ENCODE data around the gene GIT2.
"Not testable (repeated sequence)": the region's sequence is repeated elsewhere in the genome, so short reads cannot be mapped to it uniquely, and the experiment has no call there.

GIT2 gene

DNA sequence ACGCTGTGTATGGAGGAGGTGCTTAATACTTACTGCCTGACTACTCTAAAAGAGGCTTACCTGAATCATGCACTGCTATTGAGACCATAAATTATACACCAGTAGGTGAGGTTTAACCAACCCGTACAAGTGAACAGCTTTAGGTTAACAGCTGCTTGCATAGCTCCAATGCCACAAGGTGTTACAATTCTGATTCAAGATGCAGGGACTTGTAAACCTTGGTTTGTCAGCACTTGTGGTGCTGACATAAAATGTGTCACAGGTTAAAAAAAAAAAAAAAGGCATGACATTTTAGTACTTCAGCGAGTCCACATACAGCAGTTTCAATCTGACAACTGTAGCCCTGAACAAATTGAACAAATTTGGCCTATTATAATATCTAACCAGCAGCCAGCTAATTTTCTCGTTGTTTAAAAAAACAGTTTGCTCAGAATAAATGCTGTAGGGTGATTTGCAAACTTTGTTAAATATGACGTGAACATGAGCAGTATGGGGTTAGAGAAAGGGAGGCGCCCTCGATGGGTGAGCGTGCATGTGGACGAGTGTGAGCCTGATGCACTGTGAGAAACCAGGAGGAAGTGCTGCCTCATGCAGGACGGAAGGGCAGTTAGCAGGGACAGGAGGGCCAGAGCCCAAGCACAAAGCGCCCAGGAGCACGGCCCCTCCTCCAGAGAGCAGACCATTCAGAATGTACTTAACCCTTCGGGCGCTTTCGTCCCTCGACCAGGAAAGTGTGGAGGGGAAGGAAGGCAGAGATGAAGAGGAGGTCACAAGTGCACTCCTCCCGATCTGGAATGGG lies 51.4 kb downstream of the GIT2 start:
- no peak for DNase-seq

DNA sequence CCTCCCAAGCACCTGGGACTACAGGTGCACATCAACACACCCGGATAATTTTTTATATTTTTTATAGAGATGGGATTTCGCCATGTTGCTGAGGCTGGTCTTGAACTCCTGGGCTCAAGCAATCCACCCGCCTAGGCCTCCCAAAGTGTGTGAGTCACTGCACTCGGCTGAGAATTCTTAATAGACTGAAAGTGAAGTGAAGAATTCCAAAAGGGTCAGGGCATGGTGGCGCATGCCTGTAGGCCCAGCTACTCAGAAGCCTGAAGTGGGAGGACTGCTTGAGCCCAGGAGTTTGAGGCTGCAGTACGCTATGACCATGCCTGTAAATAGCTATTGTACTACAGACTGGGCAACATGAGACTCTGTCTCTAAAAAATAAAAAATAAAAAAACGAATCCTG lies 52.4 kb downstream of the GIT2 start:
- DNase-seq = no peak

DNA sequence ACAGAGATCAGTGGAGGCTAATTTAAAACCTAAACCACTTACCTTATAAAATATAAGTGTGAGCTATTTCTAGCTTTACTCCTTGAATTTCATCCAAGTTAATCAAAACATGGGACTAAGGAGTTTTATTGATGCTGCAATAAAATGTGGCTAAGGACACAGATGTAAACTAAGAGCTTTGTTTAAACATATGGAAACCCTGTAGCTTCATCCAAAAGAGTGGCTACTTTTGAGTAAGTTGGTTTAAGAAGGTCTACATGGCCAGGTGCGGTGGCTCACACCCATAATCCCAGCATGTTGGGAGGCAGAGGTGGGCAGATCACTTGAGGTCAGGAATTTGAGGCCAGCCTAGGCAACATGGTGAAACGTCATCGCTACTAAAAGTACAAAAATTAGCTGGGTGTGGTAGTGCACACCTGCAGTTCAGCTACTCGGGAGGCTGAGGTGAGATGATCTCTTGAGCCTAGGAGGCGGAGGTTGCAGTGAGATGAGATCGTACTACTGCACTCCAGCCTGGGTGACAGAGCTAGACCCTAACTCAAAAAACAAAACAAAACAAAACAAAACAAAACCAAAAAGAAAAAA lies 55.7 kb downstream of the GIT2 start:
- DNase-seq = no peak

DNA sequence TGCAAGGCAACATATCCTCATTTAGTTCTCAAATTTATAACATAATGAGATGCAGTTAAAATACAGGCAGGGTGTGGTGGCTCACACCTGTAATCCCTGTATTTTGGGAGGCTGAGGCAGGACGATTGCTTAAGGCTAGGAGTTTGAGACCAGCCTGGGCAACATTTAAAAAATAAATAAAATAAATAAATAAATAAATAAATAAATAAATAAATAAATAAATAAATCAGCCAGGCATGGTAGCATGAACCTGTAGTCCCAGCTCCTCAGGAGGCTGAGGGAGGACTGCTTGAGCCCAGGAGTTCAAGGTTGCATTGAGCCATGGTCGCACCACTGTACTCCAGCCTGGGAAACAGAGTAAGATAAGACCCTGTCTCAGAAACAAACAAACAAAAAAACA lies 56.7 kb downstream of the GIT2 start:
- DNase-seq = no peak

DNA sequence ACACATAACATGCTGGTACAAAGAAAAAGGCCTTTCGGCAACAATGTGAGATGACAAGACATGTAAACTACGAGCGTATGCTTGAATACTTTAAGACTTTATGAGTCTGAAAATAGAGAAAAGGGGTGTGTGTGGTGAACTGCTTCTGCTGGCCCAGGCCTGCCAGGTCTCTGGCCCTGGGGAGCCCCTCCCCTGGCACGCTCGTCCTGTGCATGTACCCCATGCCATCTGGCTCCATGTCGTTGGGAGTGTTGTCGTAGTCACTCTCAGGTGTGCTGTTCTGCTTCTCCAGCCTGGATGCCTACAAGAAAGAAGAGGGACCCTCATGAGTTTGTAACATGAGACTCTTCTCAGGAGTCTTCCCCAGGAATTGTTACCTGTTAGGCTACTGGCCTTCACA lies 57.2 kb downstream of the GIT2 start:
- no peak for DNase-seq

DNA sequence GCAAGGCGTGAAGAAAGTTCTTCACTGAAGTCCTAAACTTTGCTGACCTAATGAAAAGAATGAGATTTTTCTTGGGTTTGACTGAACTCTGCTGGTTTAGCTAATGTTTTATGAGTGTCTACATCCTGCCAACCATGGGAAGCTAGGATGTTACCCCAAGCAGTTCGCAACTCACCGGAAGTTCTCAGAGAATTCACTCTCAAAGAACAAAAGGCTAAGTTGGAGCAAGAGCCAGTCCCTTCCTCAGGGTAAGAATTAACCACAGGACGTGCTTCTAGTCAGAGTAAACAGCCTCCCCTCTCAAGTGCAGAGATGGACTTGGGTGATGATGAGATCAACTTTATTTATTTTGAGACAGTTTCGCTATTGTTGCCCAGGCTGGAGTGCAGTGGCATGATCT lies 58.8 kb downstream of the GIT2 start:
- DNase-seq = no peak

DNA sequence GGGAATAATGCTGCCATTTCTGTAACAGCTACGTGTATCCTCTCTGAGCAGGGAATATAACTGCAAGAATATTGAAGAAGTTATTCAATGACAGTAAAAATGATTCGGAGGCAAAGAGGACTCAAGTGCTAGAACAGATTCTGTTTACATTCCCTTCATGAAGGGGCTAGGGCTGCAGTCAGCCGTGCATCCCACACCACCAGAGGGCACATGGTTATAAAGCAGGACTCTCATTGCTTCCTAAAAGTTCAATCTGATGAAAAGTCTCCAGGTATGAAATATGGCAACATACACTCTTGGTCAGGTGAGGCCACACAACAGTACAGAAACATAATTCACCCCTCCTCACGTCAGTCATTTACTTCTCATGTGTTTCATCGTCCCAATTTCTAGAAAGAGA lies 62.1 kb downstream of the GIT2 start:
- DNase-seq = no peak

DNA sequence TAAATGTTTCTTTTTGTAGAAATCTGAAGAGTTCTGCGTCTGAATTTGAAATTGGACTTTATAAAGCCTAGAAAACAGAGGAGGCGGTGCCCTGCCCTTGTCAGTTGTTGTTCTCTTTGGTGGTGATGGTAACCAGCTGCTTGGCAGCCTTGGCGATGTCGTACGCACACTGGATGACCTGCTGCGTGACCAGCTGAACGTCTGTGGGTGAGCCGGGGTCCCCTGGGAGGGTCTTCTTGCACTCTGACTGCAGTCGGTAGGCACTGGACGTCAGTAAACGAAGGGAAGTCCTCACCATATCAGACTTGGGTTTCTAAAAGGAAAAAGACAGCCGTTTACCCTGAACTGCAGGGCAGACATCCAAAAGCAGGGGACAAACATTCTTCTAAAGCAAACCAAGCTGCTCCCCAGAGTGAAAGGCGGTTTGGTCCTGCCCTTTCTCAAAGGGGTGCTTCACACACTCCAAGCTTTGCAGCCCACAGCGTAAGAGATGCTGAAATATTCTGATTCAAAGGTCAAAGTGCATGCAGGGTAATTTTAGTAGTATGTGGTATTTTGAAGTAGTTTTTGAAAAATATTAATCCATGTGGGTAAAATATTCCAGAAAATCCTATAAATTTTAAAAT lies 63.2 kb downstream of the GIT2 start:
- DNase-seq = no peak

DNA sequence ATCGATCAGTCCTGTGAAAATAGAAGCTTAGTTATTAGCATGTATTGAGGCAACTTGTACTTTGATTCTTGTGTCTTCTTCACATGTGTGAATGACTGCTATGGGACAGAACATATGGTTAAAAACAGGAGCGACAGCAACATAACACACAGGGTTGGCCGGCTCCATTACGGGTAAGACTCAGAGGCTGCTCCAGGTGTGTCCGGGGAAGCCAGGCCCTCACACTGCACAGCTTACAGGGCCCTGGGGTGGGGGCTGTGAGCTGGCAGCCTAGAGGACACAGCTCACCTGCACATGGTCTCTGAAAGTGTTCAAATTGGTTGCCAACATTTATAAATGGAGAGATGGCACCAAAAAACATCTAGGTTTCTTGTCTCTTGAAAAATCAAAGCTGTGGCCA lies 65.0 kb downstream of the GIT2 start:
- DNase-seq = no peak

DNA sequence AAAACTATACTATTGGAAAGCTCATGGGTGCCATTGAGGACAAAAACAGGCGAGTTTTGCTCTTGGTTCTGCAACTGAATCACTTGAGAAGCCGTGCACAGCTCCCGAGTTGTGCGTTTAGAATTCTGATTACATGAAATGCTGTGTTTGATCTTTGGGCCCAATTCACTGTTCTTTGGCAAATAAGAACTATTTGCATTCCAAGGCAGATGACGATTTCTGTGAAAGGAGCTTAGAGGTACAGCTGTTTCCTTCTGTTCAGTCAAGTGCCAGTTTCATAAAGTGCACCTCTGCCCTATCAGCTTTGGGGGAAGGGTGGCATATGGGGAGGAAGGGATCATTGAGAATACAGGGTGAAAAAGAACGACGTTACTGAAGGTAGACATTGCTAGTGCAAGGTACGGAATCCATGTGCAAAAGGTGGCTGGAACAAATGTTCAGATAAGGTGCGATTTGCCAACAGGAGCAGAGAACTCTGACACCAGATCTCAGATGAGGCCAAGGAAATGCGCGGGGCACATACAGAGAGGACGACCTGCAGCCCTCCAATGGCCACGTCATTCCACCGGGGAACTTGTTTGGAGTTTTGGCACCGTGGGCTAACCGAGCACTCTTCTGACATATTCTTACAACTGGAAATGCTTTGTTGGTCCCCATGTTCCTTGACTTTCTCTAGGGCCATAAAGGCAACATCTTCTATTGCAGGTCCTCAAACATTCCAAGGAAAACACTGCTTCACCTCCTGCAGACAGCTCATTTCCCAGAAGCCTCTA lies 66.0 kb downstream of the GIT2 start:
- no peak for DNase-seq

DNA sequence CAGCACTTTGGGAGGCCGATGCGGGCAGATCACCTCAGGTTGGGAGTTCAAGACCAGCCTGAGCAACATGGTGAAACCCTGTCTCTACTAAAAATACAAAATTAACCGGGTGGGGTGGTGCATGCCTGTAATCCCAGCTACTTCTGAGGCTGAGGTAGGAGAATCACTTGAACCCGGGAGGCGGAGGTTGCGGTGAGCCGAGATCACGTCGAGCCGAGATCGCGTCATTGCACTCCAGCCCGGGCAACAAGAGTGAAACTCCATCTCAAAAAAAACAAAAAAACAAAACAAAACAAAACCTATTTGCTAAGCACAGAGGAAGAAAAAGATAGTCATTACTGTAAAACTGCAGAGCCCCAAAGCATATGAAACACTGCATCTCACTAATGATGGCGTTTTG lies 66.8 kb downstream of the GIT2 start:
- not testable (repeated sequence) for DNase-seq

DNA sequence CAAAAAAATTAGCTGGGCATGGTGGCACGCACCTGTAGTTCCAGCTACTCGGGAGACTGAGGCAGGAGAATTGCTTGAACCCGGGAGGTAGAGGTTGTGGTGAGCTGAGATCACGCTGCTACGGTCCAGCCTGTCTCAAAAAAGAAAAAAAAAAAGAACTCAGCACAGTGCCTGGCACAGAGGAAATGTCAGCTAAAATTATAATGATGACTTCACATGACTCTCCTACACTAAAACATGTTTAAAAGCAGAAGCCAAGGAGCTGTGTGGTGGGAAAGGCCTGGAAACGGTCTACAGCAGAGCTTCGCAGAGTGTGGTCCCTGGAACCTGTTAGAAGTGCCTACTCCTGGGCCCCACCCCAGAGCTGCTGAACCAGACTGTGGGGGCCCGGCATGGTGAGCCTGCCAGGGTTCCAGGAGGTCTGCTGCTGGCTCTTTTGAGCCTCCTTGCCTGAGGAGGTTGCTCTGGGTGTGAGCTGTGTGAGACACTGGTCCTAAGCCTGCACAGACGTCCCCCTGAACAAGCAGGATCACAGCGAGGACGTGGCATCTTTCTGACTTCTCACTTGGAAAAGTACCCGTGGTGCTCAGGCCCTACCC lies 68.0 kb downstream of the GIT2 start:
- no peak for DNase-seq

DNA sequence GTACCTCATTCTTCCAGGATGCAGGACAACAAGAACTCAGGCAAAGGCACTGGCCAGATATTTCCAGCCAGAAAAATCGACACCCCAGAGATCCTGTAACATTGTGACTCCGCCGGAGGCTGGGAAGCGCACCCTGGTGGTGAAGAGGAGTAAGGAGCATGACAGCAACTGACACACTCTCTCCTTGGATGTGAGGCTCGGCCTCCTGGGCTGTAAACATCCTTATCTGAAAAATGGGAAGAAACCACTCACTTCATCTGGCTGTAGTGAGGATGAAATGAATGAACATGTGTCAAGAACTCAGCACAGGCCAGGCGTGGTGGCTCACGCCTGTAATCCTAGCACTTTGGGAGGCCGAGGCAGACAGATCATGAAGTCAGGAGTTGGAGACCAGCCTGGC lies 68.5 kb downstream of the GIT2 start:
- no peak for DNase-seq

DNA sequence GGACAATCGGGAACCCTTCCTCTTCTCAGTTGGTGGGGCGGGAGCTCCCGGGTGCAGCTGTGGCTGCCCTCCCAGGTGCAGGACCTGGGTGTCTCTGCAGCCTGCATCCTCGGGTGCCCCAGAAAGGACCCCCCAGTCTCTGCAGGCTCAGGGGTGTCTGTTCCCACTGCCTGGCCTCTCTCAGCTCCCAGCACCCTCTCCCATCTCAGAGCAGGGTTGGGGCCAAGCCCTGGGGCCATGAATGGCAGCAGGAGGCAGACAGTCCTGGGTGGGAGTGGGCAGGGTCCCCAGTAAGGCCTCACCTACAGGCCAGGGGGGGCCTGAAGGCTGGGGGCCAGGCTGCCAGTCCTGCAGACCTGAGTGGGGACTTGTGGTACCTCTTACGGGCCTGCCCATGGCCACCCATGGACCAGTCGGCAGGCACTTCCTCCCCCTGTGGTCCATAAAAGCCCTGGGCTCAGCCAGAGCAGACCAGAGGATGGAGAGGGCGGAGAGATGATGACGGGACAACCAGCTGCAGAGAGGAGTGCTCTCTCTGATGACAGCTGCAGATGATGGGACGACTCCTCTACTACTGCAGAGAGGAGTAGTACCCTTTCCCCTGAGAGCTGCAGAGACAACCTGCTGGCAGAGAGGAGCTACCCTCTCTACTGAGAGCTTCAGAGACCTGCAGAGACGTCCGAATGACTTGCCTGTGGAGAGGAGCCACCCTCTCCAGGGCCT lies 69.5 kb downstream of the GIT2 start:
- DNase-seq = no peak

DNA sequence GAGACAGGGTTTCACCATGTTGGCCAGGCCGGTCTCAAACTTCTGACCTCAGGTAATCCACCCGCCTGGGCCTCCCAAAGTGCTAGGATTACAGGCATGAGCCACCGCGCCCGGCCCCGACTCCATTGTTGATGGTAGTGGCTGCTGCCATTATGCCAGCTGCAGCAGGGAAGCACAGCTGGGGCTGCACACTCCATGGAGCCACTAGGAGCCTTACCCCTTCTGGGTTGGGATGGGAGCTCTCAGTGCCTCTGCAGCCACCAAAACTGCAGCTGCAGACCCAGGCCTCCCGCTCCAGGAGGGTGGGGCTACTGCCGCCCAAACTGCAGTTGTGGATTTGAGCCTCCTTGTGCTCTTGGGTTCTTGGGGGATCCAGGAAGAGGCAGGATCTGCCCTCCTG lies 70.2 kb downstream of the GIT2 start:
- DNase-seq = no peak

DNA sequence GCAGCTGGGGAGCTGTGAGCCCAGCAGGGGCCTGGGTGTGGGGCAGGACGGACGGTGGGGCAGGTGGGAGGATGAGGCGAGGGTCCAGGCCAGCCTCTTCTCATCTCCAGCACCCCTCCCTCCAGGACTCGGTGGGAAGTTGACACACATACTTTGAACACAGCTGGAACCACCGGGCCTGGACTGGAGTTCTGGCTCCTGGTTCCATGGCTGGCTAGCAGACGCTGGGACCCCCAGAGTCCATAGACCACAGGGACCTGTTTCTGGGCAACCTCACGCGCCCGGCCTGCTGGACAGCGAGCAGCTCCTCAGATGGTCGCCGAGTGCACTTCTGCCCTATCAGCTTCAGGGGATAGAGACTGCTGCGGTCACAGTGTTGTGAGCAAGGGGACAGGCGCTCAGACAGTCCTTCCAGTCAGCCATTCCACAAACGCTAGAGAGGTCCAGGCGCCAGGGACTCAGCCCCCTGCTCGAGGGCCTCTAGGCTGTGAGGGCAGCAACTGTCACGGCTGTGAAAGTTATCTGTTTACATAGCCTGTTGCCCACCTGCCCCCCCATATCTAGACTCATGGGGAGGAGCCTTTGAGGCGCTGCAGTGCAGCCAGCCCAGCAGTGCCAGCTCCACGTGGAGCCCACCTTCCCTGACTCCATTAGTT lies 70.9 kb downstream of the GIT2 start:
- DNase-seq = no peak

DNA sequence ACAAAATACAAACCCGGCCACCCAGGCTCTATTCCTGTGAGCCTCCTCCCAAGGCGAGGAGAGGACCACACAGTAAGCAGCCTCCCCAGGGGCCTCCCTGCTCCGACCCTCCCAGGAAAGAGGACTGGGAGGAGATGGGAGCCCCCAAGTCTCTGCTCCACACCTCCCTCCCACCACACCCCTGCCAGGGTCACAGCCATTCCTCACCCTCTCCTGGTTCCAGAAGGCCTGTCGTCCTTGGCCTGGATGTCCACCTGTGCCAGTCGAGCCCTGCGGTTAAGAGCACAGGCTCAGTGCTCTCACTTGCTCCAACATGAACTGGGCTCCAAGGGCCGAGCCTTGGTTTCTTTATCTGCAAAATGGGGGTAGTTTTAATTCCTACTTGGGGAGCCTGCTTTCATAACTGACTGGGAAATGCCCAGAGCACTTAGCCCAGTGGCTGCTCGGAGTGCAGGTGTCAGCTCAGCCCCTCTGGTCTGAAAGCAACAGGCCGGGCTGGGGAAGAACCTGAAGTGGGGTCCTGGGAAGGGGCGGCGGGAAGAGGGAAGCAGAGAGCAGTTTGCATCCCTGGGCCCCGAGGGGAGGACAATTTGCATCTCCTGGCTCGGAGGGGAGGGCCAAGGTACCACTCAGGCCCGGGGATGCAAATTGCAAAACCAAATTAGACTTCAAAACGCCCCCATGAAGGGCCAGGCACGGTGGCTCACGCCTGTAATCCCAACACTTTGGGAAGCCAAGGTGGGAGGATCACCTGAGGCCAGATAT lies 72.5 kb downstream of the GIT2 start:
- no peak for DNase-seq

DNA sequence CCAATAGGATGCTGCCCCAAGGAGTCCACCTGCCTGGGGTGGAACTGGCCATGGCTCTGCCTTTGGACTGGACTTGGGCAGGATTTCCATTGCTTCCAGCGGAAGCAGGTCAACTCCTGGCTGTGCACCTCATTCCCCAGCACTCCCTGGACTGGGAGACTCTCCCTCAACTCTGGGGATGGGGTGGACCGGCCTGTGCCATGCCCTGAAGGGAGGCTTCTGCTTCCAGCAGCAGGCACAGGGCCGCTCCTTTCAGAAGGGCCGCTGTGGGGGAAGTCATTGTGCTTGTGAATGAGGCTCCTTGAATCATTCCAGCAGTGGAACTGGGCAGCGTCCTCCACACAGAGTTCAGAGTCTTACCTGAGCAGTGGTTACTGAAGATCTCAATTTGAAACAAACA lies 73.1 kb downstream of the GIT2 start:
- no peak for DNase-seq

DNA sequence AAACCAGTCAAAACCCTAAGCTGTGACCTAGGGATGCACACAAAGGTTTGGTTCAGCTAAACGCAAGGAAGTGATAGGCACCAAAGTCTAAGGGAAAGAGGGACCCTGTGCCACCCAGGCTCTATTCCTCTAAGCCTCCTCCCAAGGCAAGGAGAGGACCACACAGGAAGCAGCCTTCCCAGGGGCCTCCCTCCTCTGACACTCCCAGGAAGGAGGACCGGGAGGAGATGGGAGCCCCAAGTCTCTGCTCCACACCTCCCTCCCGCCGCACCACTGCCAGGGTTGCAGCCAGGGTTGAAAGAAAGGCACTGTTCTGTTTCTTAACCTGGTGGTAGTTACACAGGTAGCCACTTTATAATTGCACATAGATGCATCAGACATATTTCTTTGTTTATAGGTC lies 74.2 kb downstream of the GIT2 start:
- no peak for DNase-seq

DNA sequence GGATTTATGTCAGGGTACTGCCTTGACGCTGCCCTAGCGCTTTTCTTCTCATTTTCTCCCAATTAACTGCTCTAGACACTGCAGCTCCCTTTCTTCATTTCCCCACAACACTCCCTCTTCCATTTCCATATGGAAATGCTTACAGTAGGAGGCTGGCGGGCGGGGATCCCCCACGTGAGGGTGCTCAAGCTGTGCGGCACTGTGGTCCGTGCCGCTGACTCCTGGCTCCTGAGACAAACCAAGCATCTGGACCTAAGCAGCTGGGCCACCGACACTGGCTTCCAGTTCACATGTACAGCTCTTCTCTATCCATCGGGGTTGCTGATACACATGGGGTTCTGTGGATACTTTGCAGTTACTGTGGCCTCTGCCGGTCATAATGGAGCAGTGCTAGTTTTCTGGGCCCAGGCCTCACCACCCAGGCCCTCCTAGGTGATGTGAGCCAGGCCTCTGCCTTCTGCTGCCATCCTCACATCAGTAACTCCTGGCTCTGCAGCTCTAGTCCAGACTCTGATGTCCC lies 75.8 kb downstream of the GIT2 start:
- DNase-seq = no peak

DNA sequence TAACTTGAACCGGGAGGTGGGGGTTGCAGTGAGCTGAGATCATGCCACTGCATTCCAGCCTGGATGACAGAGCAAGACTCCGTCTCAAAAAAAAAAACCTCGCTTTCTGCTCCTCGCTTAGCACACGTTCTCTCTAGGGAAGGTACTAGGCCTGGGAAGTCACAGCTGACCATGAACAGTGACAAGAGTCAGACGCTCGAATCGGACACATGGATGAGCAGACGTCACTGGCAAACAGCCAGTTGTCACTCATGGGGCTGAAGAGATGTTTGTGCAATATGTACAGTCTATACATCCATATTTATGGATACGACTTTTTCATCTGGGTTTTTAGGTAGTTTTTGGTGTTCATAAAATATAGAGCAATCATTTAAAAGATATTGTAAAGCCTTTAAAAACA lies 76.7 kb downstream of the GIT2 start:
- no peak for DNase-seq

Data from NCI-H510A (cell line).